ENCODE results near the gene TFF2.
A peak's percentile ranks its signal among the peaks of the same experiment; 100 is the strongest.

Gene TFF2

GRCh38 chr21:42316891-42317290 is 33.9 kb downstream of the TFF2 start:
- Histone ChIP-seq H3K27ac (replicated peaks; ENCODE audit: low read length) (no peak overlapping the region), H3K9ac (ENCODE audit: low read depth, low read length, poor library complexity) (no peak overlapping the region), H2BK15ac (ENCODE audit: low read length) (peak overlapping the region; percentile 20), H2BK12ac (ENCODE audit: low read length) (no peak overlapping the region), H3K14ac (ENCODE audit: low read length) (no peak overlapping the region), H2BK5ac (ENCODE audit: low read length) (peak overlapping the region; percentile 12), H3K4me2 (ENCODE audit: insufficient read depth, low read length, poor library complexity, severe bottlenecking) (no peak overlapping the region), H3K4me3 (ENCODE audit: low read length in 2 of 2) (no peak overlapping the region), H4K8ac (ENCODE audit: low read depth, low read length) (no peak overlapping the region), H4K91ac (ENCODE audit: low read depth, low read length, poor library complexity) (no peak overlapping the region), H2AK5ac (ENCODE audit: low read depth, low read length) (no peak overlapping the region), H3K27me3 (ENCODE audit: control insufficient read depth in 3 of 3, insufficient read depth in 3 of 3, low read depth in 1 of 3, low read length in 3 of 3) (peaks cover 0 to 32% (median 0%) of the 10 kb centered on the region in 3 experiments), H3K4ac (ENCODE audit: low read length) (no peak overlapping the region), H3K9me3 (replicated peaks in 1 of 2; ENCODE audit: control insufficient read depth in 2 of 2, insufficient read depth in 1 of 2, low read depth in 1 of 2, low read length in 2 of 2) (no peaks in the 10 kb centered on the region), H3K23ac (ENCODE audit: low read depth, low read length, poor library complexity) (no peak overlapping the region), H2AFZ (ENCODE audit: low read length) (no peak overlapping the region), H3K36me3 (replicated peaks in 1 of 2; ENCODE audit: control insufficient read depth in 2 of 2, insufficient read depth in 2 of 2, low read length in 2 of 2) (no peaks in the 10 kb centered on the region), H3K18ac (ENCODE audit: low read length) (peak overlapping the region; percentile 11), H3K4me1 (ENCODE audit: control insufficient read depth in 2 of 2, insufficient read depth in 1 of 2, low read depth in 1 of 2, low read length in 2 of 2) (peaks cover 0 to 13% of the 10 kb centered on the region in 2 donors), H3K79me1 (ENCODE audit: low read depth, low read length) (no peaks in the 10 kb centered on the region), H2BK120ac (ENCODE audit: low read depth, low read length) (no peak overlapping the region)
- no peak for DNase-seq (ENCODE audit: low spot score)
- no CpG with 5 or more reads among the region's 16 CpGs for WGBS, 2 donors (ENCODE audit: extremely low coverage in 2 of 2, insufficient read length in 2 of 2, insufficient replicate concordance in 1 of 2)

- no peak within 1 kb of the TSS for H3K9ac ChIP-seq (ENCODE audit: low read depth, low read length, poor library complexity)
- H3K4me2 ChIP-seq (ENCODE audit: insufficient read depth, low read length, poor library complexity, severe bottlenecking): no peak within 1 kb of the TSS
- no peak within 1 kb of the TSS for H2BK120ac ChIP-seq (ENCODE audit: low read depth, low read length)
- no peaks in the 10 kb centered on the region for H3K9me3 ChIP-seq (replicated peaks in 1 of 2; ENCODE audit: control insufficient read depth in 2 of 2, insufficient read depth in 1 of 2, low read depth in 1 of 2, low read length in 2 of 2)
- no peak within 1 kb of the TSS for H3K4me3 ChIP-seq (ENCODE audit: low read length in 2 of 2)
- H3K27ac ChIP-seq (replicated peaks; ENCODE audit: low read length): peak within 1 kb of the TSS; percentile 42
- peak within 1 kb of the TSS; percentile 62 for H3K23ac ChIP-seq (ENCODE audit: low read depth, low read length, poor library complexity)
- no peaks in the 10 kb centered on the region for H3K36me3 ChIP-seq (replicated peaks in 1 of 2; ENCODE audit: control insufficient read depth in 2 of 2, insufficient read depth in 2 of 2, low read length in 2 of 2)
- peak within 1 kb of the TSS; percentile 49 for H3K18ac ChIP-seq (ENCODE audit: low read length)
- peaks cover 0 to 13% of the 10 kb centered on the region in 2 donors for H3K4me1 ChIP-seq (ENCODE audit: control insufficient read depth in 2 of 2, insufficient read depth in 1 of 2, low read depth in 1 of 2, low read length in 2 of 2)
- peak within 1 kb of the TSS; percentile 46 for H2BK12ac ChIP-seq (ENCODE audit: low read length)
- no peak within 1 kb of the TSS for H2AK5ac ChIP-seq (ENCODE audit: low read depth, low read length)
- H3K79me1 ChIP-seq (ENCODE audit: low read depth, low read length): no peaks in the 10 kb centered on the region
- H2BK15ac ChIP-seq (ENCODE audit: low read length): peak within 1 kb of the TSS; percentile 14
- no peak for DNase-seq (ENCODE audit: low spot score)
- H2BK5ac ChIP-seq (ENCODE audit: low read length): peak within 1 kb of the TSS; percentile 32
- WGBS, 2 donors (ENCODE audit: extremely low coverage in 2 of 2, insufficient read length in 2 of 2, insufficient replicate concordance in 1 of 2): no CpG with 5 or more reads among the region's 15 CpGs
- no peak within 1 kb of the TSS for H4K8ac ChIP-seq (ENCODE audit: low read depth, low read length)
- peak within 1 kb of the TSS; percentile 56 for H2AFZ ChIP-seq (ENCODE audit: low read length)
- H3K14ac ChIP-seq (ENCODE audit: low read length): peak within 1 kb of the TSS; percentile 77
- H4K91ac ChIP-seq (ENCODE audit: low read depth, low read length, poor library complexity): no peak within 1 kb of the TSS
- H3K4ac ChIP-seq (ENCODE audit: low read length): no peak within 1 kb of the TSS
- H3K27me3 ChIP-seq (ENCODE audit: control insufficient read depth in 3 of 3, insufficient read depth in 3 of 3, low read depth in 1 of 3, low read length in 3 of 3): peaks cover 0 to 45% (median 0%) of the 10 kb centered on the region in 3 experiments
Measured at GRCh38 chr21:42315296-42315891, 35.4 kb downstream of the TFF2 start, which contains the start of gene TFF3. Gene TFF3, minus strand, starts transcription at chr21:42315409. Its CDS starts 35 bp downstream, at chr21:42315374.

GRCh38 chr21:42314616-42315295 is 36.0 kb downstream of the TFF2 start:
- no CpG with 5 or more reads among the region's 6 CpGs for WGBS, 2 donors (ENCODE audit: extremely low coverage in 2 of 2, insufficient read length in 2 of 2, insufficient replicate concordance in 1 of 2)

GRCh38 chr21:42313501-42313969 is 37.3 kb downstream of the TFF2 start:
- peaks cover 0 to 50% (median 2%) of the 10 kb centered on the region in 3 experiments for H3K27me3 ChIP-seq (ENCODE audit: control insufficient read depth in 3 of 3, insufficient read depth in 3 of 3, low read depth in 1 of 3, low read length in 3 of 3)
- no CpG with 5 or more reads among the region's 13 CpGs for WGBS, 2 donors (ENCODE audit: extremely low coverage in 2 of 2, insufficient read length in 2 of 2, insufficient replicate concordance in 1 of 2)
- H3K4me2 ChIP-seq (ENCODE audit: insufficient read depth, low read length, poor library complexity, severe bottlenecking): no peak overlapping the region
- H2AFZ ChIP-seq (ENCODE audit: low read length): no peak overlapping the region
- peaks cover 0 to 16% of the 10 kb centered on the region in 2 donors for H3K4me1 ChIP-seq (ENCODE audit: control insufficient read depth in 2 of 2, insufficient read depth in 1 of 2, low read depth in 1 of 2, low read length in 2 of 2)
- no peaks in the 10 kb centered on the region for H3K36me3 ChIP-seq (replicated peaks in 1 of 2; ENCODE audit: control insufficient read depth in 2 of 2, insufficient read depth in 2 of 2, low read length in 2 of 2)
- no peak overlapping the region for H3K4me3 ChIP-seq (ENCODE audit: low read length in 2 of 2)
- H4K91ac ChIP-seq (ENCODE audit: low read depth, low read length, poor library complexity): no peak overlapping the region
- peak overlapping the region; percentile 82 for H2AK5ac ChIP-seq (ENCODE audit: low read depth, low read length)
- H2BK120ac ChIP-seq (ENCODE audit: low read depth, low read length): no peak overlapping the region
- H4K8ac ChIP-seq (ENCODE audit: low read depth, low read length): no peak overlapping the region
- no peak for DNase-seq (ENCODE audit: low spot score)
- no peak overlapping the region for H3K4ac ChIP-seq (ENCODE audit: low read length)
- H3K9me3 ChIP-seq (replicated peaks in 1 of 2; ENCODE audit: control insufficient read depth in 2 of 2, insufficient read depth in 1 of 2, low read depth in 1 of 2, low read length in 2 of 2): no peaks in the 10 kb centered on the region
- H3K23ac ChIP-seq (ENCODE audit: low read depth, low read length, poor library complexity): no peak overlapping the region
- H2BK15ac ChIP-seq (ENCODE audit: low read length): no peak overlapping the region
- peak overlapping the region; percentile 58 for H3K18ac ChIP-seq (ENCODE audit: low read length)
- no peak overlapping the region for H3K14ac ChIP-seq (ENCODE audit: low read length)
- no peaks in the 10 kb centered on the region for H3K79me1 ChIP-seq (ENCODE audit: low read depth, low read length)
- no peak overlapping the region for H2BK12ac ChIP-seq (ENCODE audit: low read length)
- peak overlapping the region; percentile 60 for H3K9ac ChIP-seq (ENCODE audit: low read depth, low read length, poor library complexity)
- H3K27ac ChIP-seq (replicated peaks; ENCODE audit: low read length): no peak overlapping the region
- H2BK5ac ChIP-seq (ENCODE audit: low read length): no peak overlapping the region

More at GRCh38 chr21:42314616-42315295, 36.0 kb downstream of the TFF2 start:
- Histone ChIP-seq H3K9ac (ENCODE audit: low read depth, low read length, poor library complexity) (no peak overlapping the region), H3K4me2 (ENCODE audit: insufficient read depth, low read length, poor library complexity, severe bottlenecking) (no peak overlapping the region), H3K9me3 (replicated peaks in 1 of 2; ENCODE audit: control insufficient read depth in 2 of 2, insufficient read depth in 1 of 2, low read depth in 1 of 2, low read length in 2 of 2) (no peaks in the 10 kb centered on the region), H3K4me3 (ENCODE audit: low read length in 2 of 2) (no peak overlapping the region), H4K91ac (ENCODE audit: low read depth, low read length, poor library complexity) (no peak overlapping the region), H2BK120ac (ENCODE audit: low read depth, low read length) (no peak overlapping the region), H3K4me1 (ENCODE audit: control insufficient read depth in 2 of 2, insufficient read depth in 1 of 2, low read depth in 1 of 2, low read length in 2 of 2) (peaks cover 0 to 16% of the 10 kb centered on the region in 2 donors), H3K18ac (ENCODE audit: low read length) (peak overlapping the region; percentile 49), H3K36me3 (replicated peaks in 1 of 2; ENCODE audit: control insufficient read depth in 2 of 2, insufficient read depth in 2 of 2, low read length in 2 of 2) (no peaks in the 10 kb centered on the region), H3K14ac (ENCODE audit: low read length) (peak overlapping the region; percentile 77), H2AFZ (ENCODE audit: low read length) (no peak overlapping the region), H2BK15ac (ENCODE audit: low read length) (peak overlapping the region; percentile 14), H3K27ac (replicated peaks; ENCODE audit: low read length) (peak overlapping the region; percentile 42), H2BK12ac (ENCODE audit: low read length) (no peak overlapping the region), H3K4ac (ENCODE audit: low read length) (no peak overlapping the region), H2AK5ac (ENCODE audit: low read depth, low read length) (no peak overlapping the region), H4K8ac (ENCODE audit: low read depth, low read length) (no peak overlapping the region), H3K27me3 (ENCODE audit: control insufficient read depth in 3 of 3, insufficient read depth in 3 of 3, low read depth in 1 of 3, low read length in 3 of 3) (peaks cover 0 to 50% (median 2%) of the 10 kb centered on the region in 3 experiments), H2BK5ac (ENCODE audit: low read length) (peak overlapping the region; percentile 32), H3K23ac (ENCODE audit: low read depth, low read length, poor library complexity) (peak overlapping the region; percentile 62), H3K79me1 (ENCODE audit: low read depth, low read length) (no peaks in the 10 kb centered on the region)
- no peak for DNase-seq (ENCODE audit: low spot score)

Data from neuronal stem cell (in vitro differentiated cells).